GM23248 (cell line): Measurements from ENCODE around the gene MOGAT3.

Source experiments
- EZH2 ChIP-seq: fragments of 200-600 bp; sonication (generic); IDR thresholded peaks from 2 replicates; pipeline ENCODE4 v1.6.1; 2018; ENCODE audit warnings: antibody characterized with exemption, mild to moderate bottlenecking; ENCODE audit not compliant: insufficient read depth, poor library complexity, severe bottlenecking
- EZH2phosphoT487 ChIP-seq: fragments of 200-600 bp; sonication (generic); IDR thresholded peaks from 2 replicates; pipeline ENCODE4 v1.6.1; 2018; ENCODE audit warnings: antibody characterized with exemption, moderate library complexity, mild to moderate bottlenecking, low read depth; ENCODE audit not compliant: insufficient read depth

- no peak for TF ChIP-seq EZH2
- TF ChIP-seq EZH2phosphoT487 = no peak
These were observed 5.2 kb upstream of the MOGAT3 start for GRCh38 chr7:101205901-101206664.
